HPDE6-E6E7 (cell line): ENCODE data around the gene PCBP3.

ENCODE experiments used
- DNase-seq: peaks from one replicate; pipeline ENCODE4 v3.0.0; 2011; ENCODE audit warnings: missing footprints; ENCODE audit errors: extremely low spot score

PCBP3 gene

GRCh38 chr21:45930792-45931191, 287.3 kb downstream of the PCBP3 start:
- DNase-seq, result no peak

- DNase-seq, result no peak
Observed at GRCh38 chr21:45931397-45931969, 288.0 kb downstream of the PCBP3 start.

GRCh38 chr21:45932922-45933502, 289.5 kb downstream of the PCBP3 start:
- no peak for DNase-seq

- no peak for DNase-seq
Observed at GRCh38 chr21:45934085-45934484, 290.6 kb downstream of the PCBP3 start.

- DNase-seq, result no peak
Observed at GRCh38 chr21:45934554-45934953, 291.0 kb downstream of the PCBP3 start.

- DNase-seq, result no peak
Observed at GRCh38 chr21:45935628-45936027, 292.1 kb downstream of the PCBP3 start.

- DNase-seq, result no peak
Observed at GRCh38 chr21:45937721-45938452, 294.4 kb downstream of the PCBP3 start.

GRCh38 chr21:45938453-45938755, 294.9 kb downstream of the PCBP3 start:
- no peak for DNase-seq

- DNase-seq, result no peak
Observed at GRCh38 chr21:45938811-45939520, 295.4 kb downstream of the PCBP3 start.

- DNase-seq, result no peak
Observed at GRCh38 chr21:45939521-45940045, 296.1 kb downstream of the PCBP3 start.

GRCh38 chr21:45940091-45940490, 296.6 kb downstream of the PCBP3 start:
- no peak for DNase-seq

- no peak for DNase-seq
Observed at GRCh38 chr21:45940621-45941337, 297.3 kb downstream of the PCBP3 start.

GRCh38 chr21:45941338-45941710, 297.8 kb downstream of the PCBP3 start:
- no peak for DNase-seq

- no peak for DNase-seq
Observed at GRCh38 chr21:45941717-45942546, 298.4 kb downstream of the PCBP3 start.

- DNase-seq, result no peak
Observed at GRCh38 chr21:45942755-45943629, 299.5 kb downstream of the PCBP3 start.

GRCh38 chr21:45943630-45944540, 300.4 kb downstream of the PCBP3 start:
- no peak for DNase-seq

GRCh38 chr21:45944601-45945000, 301.1 kb downstream of the PCBP3 start:
- DNase-seq, result no peak

GRCh38 chr21:45945066-45945867, 301.7 kb downstream of the PCBP3 start:
- DNase-seq, result no peak
